H9 (cell line): ENCODE results near the gene SELENOW. TPM values are rescaled to one million over a fixed set of nuclear protein-coding genes. Genes with fewer than 3 reads are reported as not detected.

ENCODE experiments used
- DNase-seq: peaks from one replicate; pipeline ENCODE4 v3.0.0-alpha.2; 2017
- H2AFZ ChIP-seq: one replicate; pipeline ENCODE4 v1.6.1; 2013; ENCODE audit warnings: mild to moderate bottlenecking, low read length, control low read depth, moderate library complexity
- H2AK5ac ChIP-seq: 2 replicates; pipeline ENCODE4 v1.6.1; 2013; ENCODE audit warnings: low read length, control low read depth, mixed read lengths; ENCODE audit not compliant: insufficient read length
- H2BK120ac ChIP-seq: one replicate; pipeline ENCODE4 v1.6.1; 2013; ENCODE audit warnings: low read depth, mild to moderate bottlenecking, low read length, control low read depth, inconsistent platforms; ENCODE audit not compliant: poor library complexity, severe bottlenecking
- H2BK12ac ChIP-seq: 2 replicates; pipeline ENCODE4 v1.6.1; 2013; ENCODE audit warnings: low read length, control low read depth, mixed read lengths, low read depth; ENCODE audit not compliant: insufficient read length
- H2BK15ac ChIP-seq: 2 replicates; pipeline ENCODE4 v1.6.1; 2013; ENCODE audit warnings: low read depth, low read length, control low read depth
- H2BK20ac ChIP-seq: one replicate; pipeline ENCODE4 v1.6.1; 2013; ENCODE audit warnings: low read depth, mild to moderate bottlenecking, low read length, control low read depth, inconsistent platforms; ENCODE audit not compliant: poor library complexity, severe bottlenecking
- H2BK5ac ChIP-seq: 2 replicates; pipeline ENCODE4 v1.6.1; 2013; ENCODE audit warnings: low read length, control low read depth, mixed read lengths; ENCODE audit not compliant: insufficient read length
- H3K14ac ChIP-seq: 2 replicates; pipeline ENCODE4 v1.6.1; 2013; ENCODE audit warnings: low read length, control low read depth; ENCODE audit not compliant: insufficient read depth
- H3K18ac ChIP-seq: 2 replicates; pipeline ENCODE4 v1.6.1; 2013; ENCODE audit warnings: low read depth, mild to moderate bottlenecking, mixed read lengths, low read length, control low read depth; ENCODE audit not compliant: insufficient read length
- H3K23ac ChIP-seq: 2 replicates; pipeline ENCODE4 v1.6.1; 2013; ENCODE audit warnings: low read length, control low read depth, mixed read lengths, low read depth; ENCODE audit not compliant: insufficient read length
- H3K23me2 ChIP-seq: 2 replicates; pipeline ENCODE4 v1.6.1; 2013; ENCODE audit warnings: low read depth, mild to moderate bottlenecking, mixed read lengths, low read length, control low read depth; ENCODE audit not compliant: insufficient read length, poor library complexity, severe bottlenecking
- H3K27ac ChIP-seq: 2 replicates; pipeline ENCODE4 v1.5.1; 2013; ENCODE audit warnings: low read length, control low read depth, mixed read lengths, low read depth; ENCODE audit not compliant: insufficient read length
- H3K27me3 ChIP-seq: 2 replicates; pipeline ENCODE4 v1.6.1; 2013; ENCODE audit warnings: low read length, control low read depth, inconsistent platforms; ENCODE audit not compliant: insufficient read depth
- H3K4ac ChIP-seq: 2 replicates; pipeline ENCODE4 v1.6.1; 2013; ENCODE audit warnings: low read depth, mild to moderate bottlenecking, control low read depth, inconsistent platforms, low read length, moderate library complexity
- H3K4me1 ChIP-seq: 2 replicates; pipeline ENCODE4 v1.6.1; 2013; ENCODE audit warnings: low read length, control low read depth, inconsistent platforms; ENCODE audit not compliant: insufficient read depth
- H3K4me2 ChIP-seq: 2 replicates; pipeline ENCODE4 v1.6.1; 2013; ENCODE audit warnings: low read length, control low read depth, mixed read lengths; ENCODE audit not compliant: insufficient read length, insufficient read depth
- H3K56ac ChIP-seq: 2 replicates; pipeline ENCODE4 v1.6.1; 2013; ENCODE audit warnings: low read depth, mild to moderate bottlenecking, mixed read lengths, low read length, control low read depth; ENCODE audit not compliant: insufficient read length
- H3K79me1 ChIP-seq: 2 replicates; pipeline ENCODE4 v1.6.1; 2013; ENCODE audit warnings: low read depth, mild to moderate bottlenecking, moderate library complexity, low read length, control low read depth, inconsistent platforms; ENCODE audit not compliant: insufficient read depth, poor library complexity, severe bottlenecking
- H3K79me2 ChIP-seq: 2 replicates; pipeline ENCODE4 v1.6.1; 2013; ENCODE audit warnings: low read length, control low read depth, inconsistent platforms; ENCODE audit not compliant: insufficient read depth
- H3K9ac ChIP-seq: 2 replicates; pipeline ENCODE4 v1.6.1; 2013; ENCODE audit warnings: low read length, control low read depth, mixed read lengths; ENCODE audit not compliant: insufficient read length; ENCODE audit errors: extremely low read depth
- H3K9me3 ChIP-seq: one replicate; pipeline ENCODE4 v1.6.1; 2013; ENCODE audit warnings: low read depth, low read length, inconsistent platforms; ENCODE audit not compliant: control insufficient read depth
- H3T11ph ChIP-seq: one replicate; pipeline ENCODE4 v1.6.1; 2013; ENCODE audit warnings: mild to moderate bottlenecking, low read length, control low read depth, inconsistent platforms
- H4K20me1 ChIP-seq: one replicate; pipeline ENCODE4 v1.6.1; 2013; ENCODE audit not compliant: control insufficient read depth, insufficient read length, insufficient read depth
- H4K5ac ChIP-seq: 2 replicates; pipeline ENCODE4 v1.6.1; 2013; ENCODE audit warnings: low read depth, mild to moderate bottlenecking, mixed read lengths, low read length, control low read depth; ENCODE audit not compliant: insufficient read length
- H4K8ac ChIP-seq: replicated peaks from 2 replicates; pipeline ENCODE4 v1.6.1; 2013; ENCODE audit warnings: low read length, control low read depth, mixed read lengths, low read depth; ENCODE audit not compliant: insufficient read length
- H4K91ac ChIP-seq: 2 replicates; pipeline ENCODE4 v1.6.1; 2013; ENCODE audit warnings: low read depth, mild to moderate bottlenecking, moderate library complexity, mixed read lengths, low read length, control low read depth; ENCODE audit not compliant: insufficient read length
- H3K27ac Mint-ChIP-seq, 3 experiments: 2 replicates in 2 of 3; 3 replicates in 1 of 3; pipeline ENCODE4 v1.8.0; 2020 to 2021; ENCODE audit warnings: mixed read lengths in 3 of 3, mild to moderate bottlenecking in 1 of 3, moderate library complexity in 1 of 3
- H3K27me3 Mint-ChIP-seq: 2 replicates; pipeline ENCODE4 v1.8.0; 2021; ENCODE audit warnings: low read depth, mild to moderate bottlenecking, moderate library complexity, mixed read lengths
- H3K36me3 Mint-ChIP-seq, 3 experiments: 2 replicates in 2 of 3; 3 replicates in 1 of 3; pipeline ENCODE4 v1.8.0; 2020 to 2021; ENCODE audit warnings: low read depth in 3 of 3, mixed read lengths in 3 of 3; ENCODE audit not compliant: insufficient read depth in 1 of 3
- H3K4me1 Mint-ChIP-seq, 2 experiments: 2 replicates each; pipeline ENCODE4 v1.8.0; 2020; ENCODE audit warnings: mixed read lengths in 2 of 2
- H3K4me3 Mint-ChIP-seq, 2 experiments: 2 replicates in 1 of 2; 3 replicates in 1 of 2; pipeline ENCODE4 v1.8.0; 2020 to 2021; ENCODE audit warnings: mild to moderate bottlenecking in 2 of 2, mixed read lengths in 2 of 2, moderate library complexity in 1 of 2
- H3K9me3 Mint-ChIP-seq, 2 experiments: 2 replicates in 1 of 2; 3 replicates in 1 of 2; pipeline ENCODE4 v1.8.0; 2020; ENCODE audit warnings: mild to moderate bottlenecking in 2 of 2, mixed read lengths in 2 of 2, moderate library complexity in 1 of 2
- WGBS: extraction: QIAGEN DNeasy Blood & Tissue Kit; methylation state at CpG from one replicate; pipeline ENCODE4 v1.1.7; 2013; ENCODE audit warnings: missing lambda C conversion rate, low lambda C conversion rate, mixed read lengths; ENCODE audit not compliant: insufficient read length; ENCODE audit errors: extremely low coverage; 5-methylcytosine and 5-hydroxymethylcytosine counted together
- total RNA-seq: library from RNA; stranded (reverse); gene quantifications from 2 replicates; pipeline ENCODE4 v1.2.1, GENCODE V29; 2021
- TF ChIP-seq, protein P1 (sequence below): fragments of 200-600 bp; sonication (generic); conservative IDR thresholded peaks from 3 replicates; pipeline ENCODE4 v1.8.0; 2021; ENCODE audit warnings: antibody characterized with exemption, mild to moderate bottlenecking

The SELENOW gene
- total RNA-seq, 1 experiment from 2014 or later = 388 TPM

DNA sequence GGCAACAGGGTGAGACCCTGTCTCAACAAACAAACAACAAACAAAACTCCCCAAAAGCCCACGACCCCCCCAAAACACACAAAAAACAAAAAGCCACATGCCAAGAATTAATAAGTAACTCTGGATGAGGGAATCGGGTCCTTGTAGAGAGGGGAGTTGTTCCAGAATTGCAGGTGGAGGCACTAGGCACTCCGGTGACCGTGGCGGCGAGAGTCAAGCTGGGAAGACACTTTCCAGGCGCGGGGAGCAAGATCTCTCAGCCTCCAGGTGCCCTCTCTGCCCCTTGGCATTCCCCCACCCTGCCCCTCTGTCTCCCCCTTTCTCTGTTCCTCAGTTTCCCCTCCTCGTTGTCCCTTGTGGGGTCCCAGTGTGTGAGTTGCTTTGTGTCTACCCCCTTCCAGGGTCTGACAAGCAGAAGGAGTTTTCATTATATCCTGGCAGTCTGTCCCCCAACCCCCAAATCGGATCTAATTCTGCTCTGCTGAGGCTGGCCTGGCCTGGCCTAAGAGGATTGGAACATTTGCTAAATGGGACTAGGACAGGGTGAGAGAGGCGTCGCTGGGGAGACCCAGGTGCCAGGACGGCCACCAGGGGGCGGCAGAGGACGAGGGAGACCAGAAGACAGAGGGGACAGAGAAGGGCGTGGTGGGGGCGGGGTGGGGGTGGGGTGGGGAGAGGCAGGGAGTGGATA lies 34.9 kb downstream of the SELENOW start:
- Histone ChIP-seq H3K9ac (no peak overlapping the region), H3K79me1 (no peaks in the 10 kb centered on the region), H3K4me2 (no peak overlapping the region), H4K91ac (no peak overlapping the region), H2BK120ac (no peak overlapping the region), H2BK12ac (no peak overlapping the region), H4K20me1 (no peaks in the 10 kb centered on the region), H4K8ac (no peak overlapping the region), H3K23ac (no peak overlapping the region), H2BK5ac (no peak overlapping the region), H3K9me3 (no peaks in the 10 kb centered on the region), H3K27me3 (no peaks in the 10 kb centered on the region), H4K5ac (no peak overlapping the region), H3K14ac (no peak overlapping the region), H2AFZ (no peak overlapping the region), H2BK15ac (no peak overlapping the region), H2BK20ac (no peak overlapping the region), H2AK5ac (no peak overlapping the region), H3K23me2 (no peaks in the 10 kb centered on the region), H3T11ph (no peak overlapping the region), H3K27ac (no peak overlapping the region), H3K18ac (no peak overlapping the region), H3K4me1 (no peaks in the 10 kb centered on the region), H3K79me2 (no peaks in the 10 kb centered on the region), H3K56ac (no peak overlapping the region), H3K4ac (no peak overlapping the region)
- Mint-ChIP-seq H3K36me3 (no peaks in the 10 kb centered on the region), H3K9me3 (no peaks in the 10 kb centered on the region), H3K4me3 (no peak overlapping the region), H3K4me1 (peaks cover 2 to 10% of the 10 kb centered on the region in 2 experiments; a peak in 2 of 4 replicates), H3K27ac (peak overlapping the region in 1 of 3 experiments; percentile 28; a peak in 1 of 7 replicates), H3K27me3 (no peaks in the 10 kb centered on the region)
- peak; percentile 93 for DNase-seq
- TF ChIP-seq, protein P1, sequence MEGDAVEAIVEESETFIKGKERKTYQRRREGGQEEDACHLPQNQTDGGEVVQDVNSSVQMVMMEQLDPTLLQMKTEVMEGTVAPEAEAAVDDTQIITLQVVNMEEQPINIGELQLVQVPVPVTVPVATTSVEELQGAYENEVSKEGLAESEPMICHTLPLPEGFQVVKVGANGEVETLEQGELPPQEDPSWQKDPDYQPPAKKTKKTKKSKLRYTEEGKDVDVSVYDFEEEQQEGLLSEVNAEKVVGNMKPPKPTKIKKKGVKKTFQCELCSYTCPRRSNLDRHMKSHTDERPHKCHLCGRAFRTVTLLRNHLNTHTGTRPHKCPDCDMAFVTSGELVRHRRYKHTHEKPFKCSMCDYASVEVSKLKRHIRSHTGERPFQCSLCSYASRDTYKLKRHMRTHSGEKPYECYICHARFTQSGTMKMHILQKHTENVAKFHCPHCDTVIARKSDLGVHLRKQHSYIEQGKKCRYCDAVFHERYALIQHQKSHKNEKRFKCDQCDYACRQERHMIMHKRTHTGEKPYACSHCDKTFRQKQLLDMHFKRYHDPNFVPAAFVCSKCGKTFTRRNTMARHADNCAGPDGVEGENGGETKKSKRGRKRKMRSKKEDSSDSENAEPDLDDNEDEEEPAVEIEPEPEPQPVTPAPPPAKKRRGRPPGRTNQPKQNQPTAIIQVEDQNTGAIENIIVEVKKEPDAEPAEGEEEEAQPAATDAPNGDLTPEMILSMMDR = peak; percentile 75
- WGBS = no CpG with 5 or more reads among the region's 17 CpGs
